GM21619 (cell line): ENCODE results near the gene CPNE8.

ENCODE experiments used
- ATAC-seq: cut with Tn5 transposase; IDR thresholded peaks from one replicate; pipeline ENCODE4 v1.9.1; 2021; ENCODE audit not compliant: unreplicated experiment

CPNE8 gene

GRCh38 chr12:38838056-38838850 lies 67.1 kb downstream of the CPNE8 start:
- ATAC-seq: no peak

- no peak for ATAC-seq
These were observed 73.7 kb downstream of the CPNE8 start for GRCh38 chr12:38831715-38832114.

- ATAC-seq: no peak
These were observed 80.4 kb downstream of the CPNE8 start for GRCh38 chr12:38825006-38825405.

GRCh38 chr12:38823738-38824137 lies 81.7 kb downstream of the CPNE8 start:
- ATAC-seq: no peak

DNA sequence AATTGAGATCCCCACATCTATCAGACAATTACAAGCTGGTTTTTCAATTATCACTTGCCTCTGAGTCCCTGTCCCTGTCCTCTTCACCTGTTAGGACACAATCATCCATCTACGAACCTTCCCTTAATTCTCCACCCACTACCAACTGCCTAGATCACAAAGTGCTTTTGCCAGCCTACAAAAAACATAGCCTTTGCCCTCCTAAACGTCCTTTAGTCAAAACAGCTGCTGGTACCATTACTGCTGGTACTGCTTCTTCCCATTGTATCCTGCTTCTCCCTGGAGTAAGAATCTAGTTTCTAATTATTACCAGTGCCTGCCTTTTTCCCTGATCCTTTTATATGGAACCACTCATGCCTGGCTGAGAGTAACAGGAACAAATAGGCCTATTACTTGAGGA lies 82.1 kb downstream of the CPNE8 start:
- no peak for ATAC-seq

DNA sequence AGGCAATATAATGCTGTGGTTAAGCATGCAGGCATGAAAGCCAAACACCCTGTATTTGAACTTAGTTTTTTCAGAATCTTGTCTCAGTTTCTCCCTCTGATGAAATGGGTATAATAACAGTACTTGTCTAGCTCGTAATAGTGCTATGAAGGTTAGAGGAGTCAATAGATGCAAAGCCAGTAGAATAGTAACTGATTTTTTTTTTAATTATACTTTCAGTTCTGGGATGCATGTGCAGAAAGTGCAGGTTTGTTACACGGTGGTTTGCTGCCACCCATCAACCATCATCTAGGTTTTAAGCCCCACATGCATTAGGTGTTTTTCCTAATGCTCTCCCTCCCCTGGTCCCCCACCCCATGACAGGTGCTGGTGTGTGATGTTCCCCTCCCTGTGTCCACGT lies 87.4 kb downstream of the CPNE8 start:
- ATAC-seq: no peak

DNA sequence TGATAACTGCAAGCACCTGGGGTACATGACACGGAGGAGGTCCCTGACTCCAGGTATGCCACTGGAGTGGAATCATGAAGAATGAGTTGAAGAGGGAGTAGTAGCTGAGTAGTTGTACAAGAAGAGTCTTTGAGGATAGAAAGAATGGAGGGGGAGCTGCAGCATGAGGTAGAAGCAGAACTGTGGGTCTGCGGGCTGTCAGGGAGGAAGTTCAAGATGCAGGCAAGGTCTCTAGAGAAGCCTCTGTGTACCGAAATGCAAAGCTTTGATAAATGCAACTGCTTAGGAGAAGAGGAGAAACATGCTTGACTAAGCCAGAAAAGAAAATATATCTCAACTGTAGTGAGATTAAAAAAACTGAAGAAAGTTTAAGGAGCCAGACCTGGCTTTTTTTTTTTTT lies 91.5 kb downstream of the CPNE8 start:
- ATAC-seq: no peak

- no peak for ATAC-seq
These were observed 93.5 kb downstream of the CPNE8 start for GRCh38 chr12:38811814-38812356.

- no peak for ATAC-seq
These were observed 95.6 kb downstream of the CPNE8 start for GRCh38 chr12:38809832-38810231.

DNA sequence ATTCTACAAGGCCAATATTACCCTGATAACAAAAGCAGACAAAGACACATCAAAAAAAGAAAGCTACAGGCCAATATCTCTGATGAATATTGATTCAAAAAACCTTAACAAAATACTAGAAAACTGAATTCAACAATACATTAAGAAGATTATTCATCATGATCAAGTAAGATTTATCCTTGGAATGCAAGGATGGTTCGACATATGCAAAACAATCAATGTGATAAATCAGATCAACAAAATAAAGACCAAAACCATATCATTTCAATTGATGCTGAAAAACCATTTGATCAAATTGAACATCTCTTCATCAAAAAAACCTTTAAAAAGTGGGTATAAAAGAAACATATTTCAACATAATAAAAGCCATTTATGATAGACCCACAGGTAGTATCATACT lies 117.3 kb downstream of the CPNE8 start:
- no peak for ATAC-seq

DNA sequence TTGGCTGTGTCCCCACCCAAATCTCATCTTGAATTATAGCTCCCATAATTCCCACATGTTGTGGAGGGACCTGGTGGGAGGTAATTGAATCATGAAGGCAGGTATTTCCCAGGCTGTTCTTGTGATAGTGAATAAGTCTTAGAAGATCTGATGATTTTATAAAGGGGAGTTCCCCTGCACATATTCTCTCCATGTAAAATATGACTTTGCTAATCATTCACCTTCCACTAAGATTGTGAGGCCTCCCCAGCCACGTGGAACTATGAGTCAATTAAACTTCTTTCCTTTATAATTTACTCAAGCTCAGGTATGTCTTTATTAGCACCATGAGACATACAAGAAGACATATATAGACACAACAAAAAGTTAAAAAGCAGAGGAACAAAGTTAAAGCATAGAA lies 120.0 kb downstream of the CPNE8 start:
- ATAC-seq: no peak

DNA sequence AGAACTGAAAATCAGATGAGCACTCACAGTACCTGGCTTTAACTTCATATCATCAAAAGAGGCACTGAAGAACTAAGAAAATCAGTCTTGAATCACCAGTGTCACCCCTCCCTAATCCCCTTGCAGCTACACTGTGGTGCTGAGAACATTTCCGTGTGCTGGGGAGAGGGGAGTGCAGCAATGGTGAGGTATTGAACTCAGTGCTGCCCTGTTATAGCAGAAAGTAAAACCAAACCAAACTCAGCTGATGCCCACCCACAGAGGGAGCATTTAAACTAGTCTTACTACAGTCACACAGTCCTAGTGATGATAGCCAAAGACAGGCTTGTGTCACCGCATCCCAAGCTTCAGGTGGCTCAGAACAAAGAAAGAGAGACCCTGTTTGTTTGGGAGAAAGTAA lies 122.1 kb downstream of the CPNE8 start:
- ATAC-seq: no peak

DNA sequence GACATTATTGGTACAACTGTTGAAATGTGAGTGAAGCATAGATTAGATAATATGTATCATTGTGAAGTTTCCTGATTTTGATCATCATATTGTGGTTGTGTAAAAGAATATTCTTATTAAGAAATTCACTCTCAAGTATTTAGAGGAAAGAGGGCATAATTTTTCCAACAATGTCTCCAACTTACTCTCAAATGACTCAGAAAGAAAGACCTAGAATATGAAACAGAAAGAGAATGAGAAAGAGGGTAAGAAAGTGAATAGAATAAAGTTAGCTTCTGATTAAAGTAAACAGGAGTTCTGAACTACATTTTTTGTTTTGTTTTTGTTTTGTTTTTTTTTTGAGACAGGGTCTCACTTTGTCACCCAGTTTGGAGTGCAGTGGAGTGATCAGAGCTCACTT lies 123.0 kb downstream of the CPNE8 start:
- ATAC-seq: no peak

DNA sequence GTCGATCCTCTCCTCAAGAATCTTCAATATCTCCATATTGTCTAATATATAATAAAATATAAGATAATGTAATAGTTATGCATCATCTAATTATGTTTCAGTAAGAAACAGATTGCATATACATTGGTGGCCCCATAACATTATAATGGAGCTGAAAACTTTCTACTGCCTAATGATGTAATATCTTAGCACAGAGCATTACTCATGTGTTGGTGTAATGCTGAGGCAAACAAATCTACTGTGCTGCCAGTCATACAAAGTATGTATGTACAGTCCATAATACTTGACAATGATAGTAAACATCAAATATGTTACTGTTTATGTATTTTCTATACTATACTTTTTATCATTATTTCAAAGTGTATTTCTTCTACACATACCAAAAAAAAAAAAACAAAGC lies 128.7 kb downstream of the CPNE8 start:
- no peak for ATAC-seq

DNA sequence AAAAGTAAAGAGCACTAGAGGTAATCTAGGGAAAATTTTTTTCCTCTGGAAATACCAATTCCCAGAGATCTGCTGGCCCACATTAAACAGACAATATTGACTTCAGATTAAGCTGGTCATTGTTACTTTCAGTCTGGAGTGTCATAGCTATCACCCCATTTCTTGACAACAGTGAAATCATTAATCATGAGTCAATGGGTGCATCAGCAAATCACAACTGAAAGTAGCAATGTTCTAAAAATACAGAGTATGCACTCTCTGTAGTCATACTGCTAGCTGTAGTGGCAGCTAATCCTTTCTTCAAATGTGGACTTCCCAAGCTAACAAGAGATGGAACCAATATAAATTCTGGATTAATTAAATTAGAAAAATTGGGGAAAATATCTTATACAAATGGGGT lies 129.9 kb downstream of the CPNE8 start:
- peak; percentile 94 for ATAC-seq

DNA sequence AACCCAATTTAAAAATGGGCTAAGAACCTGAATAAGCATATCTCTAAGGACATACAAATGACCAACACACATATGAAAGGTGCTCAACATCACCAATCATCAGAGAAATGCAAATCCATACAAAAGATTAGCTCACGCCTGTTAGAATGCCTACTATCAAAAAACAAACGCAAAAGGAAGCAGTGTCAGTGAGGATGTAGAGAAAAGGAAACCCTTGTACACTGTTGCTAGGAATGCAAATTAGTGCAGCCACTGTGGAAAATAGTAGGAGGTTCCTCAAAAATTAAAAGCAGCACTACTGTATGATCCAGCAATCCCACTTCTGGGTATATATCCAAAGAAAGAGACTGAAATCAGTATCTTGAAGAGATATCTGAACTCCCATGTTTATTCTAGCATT lies 133.0 kb downstream of the CPNE8 start:
- no peak for ATAC-seq

GRCh38 chr12:38771871-38772270 lies 133.5 kb downstream of the CPNE8 start:
- peak; percentile 63 for ATAC-seq

DNA sequence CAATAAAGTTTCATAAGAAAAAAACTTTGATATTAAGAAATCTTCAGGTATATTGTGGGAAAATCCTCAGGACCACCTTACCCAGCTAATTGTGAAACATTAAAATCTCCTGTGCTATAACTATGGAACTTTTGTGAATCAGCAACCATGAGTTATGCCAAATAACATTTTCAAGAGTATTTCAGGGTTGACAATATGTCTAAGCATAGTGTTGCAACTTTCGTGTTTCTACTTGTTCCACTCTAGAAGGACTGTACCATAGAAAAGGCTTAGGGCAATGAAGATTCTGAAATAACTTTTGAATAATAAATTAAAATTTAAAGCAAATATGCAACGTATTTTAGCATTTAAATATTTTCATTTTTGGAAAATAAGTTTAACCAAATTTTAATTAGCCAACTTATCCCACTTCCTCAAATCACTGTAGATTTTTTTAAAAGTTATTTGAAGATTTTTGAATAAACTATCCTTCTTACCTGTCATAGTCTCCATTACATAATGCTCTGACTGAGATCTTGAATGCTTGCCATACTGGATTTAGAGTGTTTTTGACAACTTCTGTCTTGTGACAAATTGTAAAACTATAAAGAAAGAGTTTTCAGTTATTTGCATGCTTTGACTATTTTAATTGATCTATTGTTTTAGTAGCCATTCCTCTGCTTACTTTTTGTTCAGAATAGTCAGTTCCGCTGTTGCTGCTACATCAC lies 143.6 kb downstream of the CPNE8 start:
- no peak for ATAC-seq

GRCh38 chr12:38761111-38761510 lies 144.3 kb downstream of the CPNE8 start:
- ATAC-seq: no peak

- ATAC-seq: no peak
These were observed 145.8 kb downstream of the CPNE8 start for GRCh38 chr12:38759621-38760020.

DNA sequence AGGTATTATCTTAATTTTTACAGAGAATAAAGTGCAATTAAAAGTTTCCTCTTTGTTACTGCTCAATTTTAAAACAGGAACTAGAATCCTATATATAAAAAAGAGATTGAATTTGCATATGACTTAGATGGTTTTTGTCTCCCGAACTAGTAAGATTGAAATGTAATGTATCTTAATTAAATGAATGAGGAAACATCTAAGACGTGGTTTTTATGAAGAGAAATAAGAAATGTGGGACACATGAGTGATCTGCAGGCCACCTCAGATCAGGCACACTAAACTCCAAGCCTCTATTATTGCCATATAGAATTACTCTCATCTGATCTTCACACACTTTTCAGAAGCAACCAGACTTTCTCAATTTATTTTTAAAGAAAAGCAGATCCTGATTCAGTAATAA lies 158.6 kb downstream of the CPNE8 start:
- ATAC-seq: no peak

DNA sequence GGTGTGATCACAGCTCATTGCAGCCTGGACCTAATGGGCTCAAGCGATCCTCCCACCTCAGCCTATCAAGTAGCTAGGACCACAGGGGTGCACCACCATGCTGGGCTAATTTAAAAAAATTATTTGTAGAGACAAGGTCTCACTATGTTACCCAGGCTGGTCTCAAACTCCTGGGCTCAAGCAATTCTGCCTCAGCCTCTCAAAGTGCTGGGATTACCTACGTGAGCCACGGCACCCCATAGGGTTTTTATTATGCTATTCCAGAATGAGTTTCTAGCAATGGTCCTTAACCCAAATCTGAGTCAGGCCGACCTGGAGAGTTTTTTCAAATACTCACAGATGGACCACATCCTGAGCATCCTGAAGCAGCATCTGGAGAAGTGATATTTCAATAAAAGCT lies 159.8 kb downstream of the CPNE8 start:
- no peak for ATAC-seq
